Type B pancreatic cell (in vitro differentiated cells): ENCODE results near the gene GORASP1. TPM values are rescaled to one million over a fixed set of nuclear protein-coding genes. Genes with fewer than 3 reads are reported as not detected.

Source experiments
- DNase-seq: peaks from one replicate; pipeline ENCODE4 v3.0.0; 2021; ENCODE audit warnings: mixed read lengths; ENCODE audit not compliant: unreplicated experiment; ENCODE audit errors: extremely low spot score
- H3K27ac Mint-ChIP-seq: 2 replicates; pipeline ENCODE4 v1.8.0; 2021; ENCODE audit warnings: mild to moderate bottlenecking, mixed read lengths
- H3K27me3 Mint-ChIP-seq: 2 replicates; pipeline ENCODE4 v1.8.0; 2021; ENCODE audit warnings: mixed read lengths
- H3K36me3 Mint-ChIP-seq: 2 replicates; pipeline ENCODE4 v1.8.0; 2021; ENCODE audit warnings: mixed read lengths
- H3K4me1 Mint-ChIP-seq: one replicate; pipeline ENCODE4 v1.8.0; 2021; ENCODE audit warnings: mixed read lengths; ENCODE audit not compliant: unreplicated experiment
- H3K4me3 Mint-ChIP-seq: 2 replicates; pipeline ENCODE4 v1.8.0; 2021; ENCODE audit warnings: mild to moderate bottlenecking, mixed read lengths
- H3K9me3 Mint-ChIP-seq: 2 replicates; pipeline ENCODE4 v1.8.0; 2021; ENCODE audit warnings: mixed read lengths
- CTCF ChIP-seq: fragments of 200-600 bp; sonication (generic); conservative IDR thresholded peaks from 2 replicates; pipeline ENCODE4 v1.5.0; 2021; ENCODE audit warnings: antibody characterized with exemption, mild to moderate bottlenecking
- total RNA-seq: library from RNA; stranded (reverse); gene quantifications from 2 replicates; pipeline ENCODE4 v1.2.1, GENCODE V29; 2021; ENCODE audit warnings: low replicate concordance

The GORASP1 gene
- total RNA-seq, 1 donor from 2014 or later = 76.5 TPM

DNA sequence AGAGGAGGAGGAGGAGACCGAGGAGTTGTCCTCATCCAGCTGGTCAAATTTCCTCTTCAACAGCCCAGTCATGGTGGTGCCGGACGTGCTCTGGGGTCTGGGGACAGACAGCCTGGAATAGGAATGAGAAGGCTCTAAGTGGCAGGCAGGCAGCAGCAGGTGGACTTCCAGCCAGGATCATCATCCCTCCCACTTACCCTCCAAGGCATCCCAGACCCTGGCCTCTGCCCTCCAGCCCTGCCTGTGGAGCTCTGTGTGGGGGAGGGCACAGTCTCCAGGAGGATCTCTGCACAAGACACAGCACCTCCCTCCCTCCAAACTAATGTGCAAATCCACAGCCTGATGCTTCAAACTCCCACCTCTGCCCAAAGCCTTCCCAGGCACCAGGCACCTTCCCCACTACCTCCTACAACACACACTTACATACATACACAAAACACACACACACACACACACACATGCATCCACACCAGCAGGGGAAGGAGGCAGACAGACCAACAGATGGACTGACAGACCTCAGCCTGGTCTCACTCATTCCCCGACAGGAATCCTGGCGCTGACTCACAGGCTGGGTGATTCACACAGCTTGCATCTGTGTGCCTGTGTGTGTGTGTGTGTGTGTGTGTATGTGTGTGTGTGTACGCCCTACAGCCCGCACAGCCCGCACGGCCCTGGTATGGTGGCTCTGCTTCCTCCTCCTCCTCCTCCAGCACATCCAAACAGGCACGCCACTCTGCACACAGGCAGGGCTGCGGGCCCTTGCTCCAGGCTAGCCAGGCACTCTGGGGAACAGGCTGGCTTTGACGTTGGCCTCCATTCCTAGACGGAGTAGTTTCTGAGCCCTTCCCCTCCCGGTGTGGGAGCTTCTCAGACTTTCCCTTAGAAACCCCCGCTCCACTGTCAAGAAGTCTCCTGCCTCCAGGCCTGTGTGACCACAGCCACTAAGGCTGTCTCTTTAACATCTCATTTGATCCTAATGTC is 39.5 kb upstream of the GORASP1 start:
- Mint-ChIP-seq H3K27ac (peak overlapping the region; percentile 99), H3K27me3 (peaks cover 2% of the 10 kb centered on the region), H3K4me3 (peak overlapping the region; percentile 75), H3K36me3 (peaks cover 24% of the 10 kb centered on the region), H3K9me3 (no peaks in the 10 kb centered on the region), H3K4me1 (peaks cover 62% of the 10 kb centered on the region)
- DNase-seq = no peak
- no peak for TF ChIP-seq CTCF

GRCh38 chr3:39146083-39146501 is 38.7 kb upstream of the GORASP1 start:
- Mint-ChIP-seq H3K27ac (peak overlapping the region; percentile 99), H3K4me3 (peak overlapping the region; percentile 64), H3K36me3 (peaks cover 24% of the 10 kb centered on the region), H3K27me3 (peaks cover 2% of the 10 kb centered on the region), H3K4me1 (peaks cover 61% of the 10 kb centered on the region), H3K9me3 (no peaks in the 10 kb centered on the region)
- TF ChIP-seq CTCF = peak; percentile 23
- DNase-seq = no peak

GRCh38 chr3:39144748-39145380 is 37.4 kb upstream of the GORASP1 start:
- Mint-ChIP-seq H3K36me3 (peaks cover 24% of the 10 kb centered on the region), H3K27ac (peak overlapping the region; percentile 78), H3K27me3 (peaks cover 2% of the 10 kb centered on the region), H3K4me3 (peak overlapping the region; percentile 17), H3K9me3 (no peaks in the 10 kb centered on the region), H3K4me1 (peaks cover 48% of the 10 kb centered on the region)
- no peak for TF ChIP-seq CTCF
- no peak for DNase-seq

GRCh38 chr3:39144095-39144747 is 36.8 kb upstream of the GORASP1 start:
- H3K27ac Mint-ChIP-seq = peak overlapping the region; percentile 78
- peaks cover 2% of the 10 kb centered on the region for H3K27me3 Mint-ChIP-seq
- no peak for DNase-seq
- H3K4me3 Mint-ChIP-seq = peak overlapping the region; percentile 17
- TF ChIP-seq CTCF = no peak
- H3K4me1 Mint-ChIP-seq = peaks cover 42% of the 10 kb centered on the region
- peaks cover 24% of the 10 kb centered on the region for H3K36me3 Mint-ChIP-seq
- H3K9me3 Mint-ChIP-seq = no peaks in the 10 kb centered on the region

DNA sequence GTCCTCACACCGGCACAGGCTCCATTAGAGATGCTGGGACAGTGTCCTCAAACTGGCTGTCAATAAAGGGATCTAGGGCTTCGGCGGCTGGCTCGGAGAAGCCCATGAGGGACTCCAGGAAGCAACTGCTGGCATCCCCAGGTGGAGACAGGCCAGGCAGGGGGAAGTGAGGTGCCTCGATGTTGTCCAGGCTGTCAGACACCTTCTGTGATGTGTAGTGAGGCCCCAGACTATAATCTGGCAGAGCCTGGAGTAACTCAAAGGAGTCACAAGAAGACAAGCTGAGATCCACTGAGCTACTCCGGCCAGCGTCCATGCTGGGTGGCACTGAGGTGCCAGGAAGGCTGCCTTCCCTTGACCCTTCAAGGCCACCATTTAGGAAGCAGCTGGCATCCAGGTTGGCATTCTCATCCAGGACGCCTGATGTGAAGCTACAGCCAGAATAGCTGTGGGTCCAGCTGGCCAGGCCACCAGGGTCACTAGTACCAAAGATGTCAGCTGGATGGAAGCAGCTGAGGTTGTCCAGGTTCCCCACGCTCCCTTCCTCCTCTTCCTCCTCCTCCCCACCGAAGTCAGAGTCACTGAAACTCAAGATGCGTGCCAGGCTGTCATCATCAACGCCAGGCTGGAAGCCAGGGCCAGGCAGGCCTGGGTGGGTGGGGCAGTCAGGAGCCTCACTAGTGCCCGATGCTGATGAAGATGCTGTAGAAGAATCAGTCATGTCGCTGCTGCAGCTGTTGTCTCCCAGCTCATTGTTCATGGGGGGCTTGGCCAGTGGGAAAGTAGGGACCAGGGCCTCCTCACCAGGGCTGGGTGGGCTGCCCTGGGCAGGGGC is 35.8 kb upstream of the GORASP1 start:
- no peak for TF ChIP-seq CTCF
- Mint-ChIP-seq H3K27me3 (peaks cover 2% of the 10 kb centered on the region), H3K36me3 (peaks cover 28% of the 10 kb centered on the region), H3K4me3 (no peak overlapping the region), H3K4me1 (peaks cover 32% of the 10 kb centered on the region), H3K27ac (peak overlapping the region; percentile 29), H3K9me3 (no peaks in the 10 kb centered on the region)
- DNase-seq = no peak
